K562 (cell line): ENCODE measurements around the gene NRP1. TPM values are rescaled to one million over a fixed set of nuclear protein-coding genes. Genes with fewer than 3 reads are reported as not detected.

ENCODE experiments used
- ATAC-seq: fragments of 200-7000 bp; cut with Tn5 transposase; 3 replicates; pipeline ENCODE4 v1.9.1; 2020; ENCODE audit warnings: moderate library complexity
- BruUV-seq: library from RNA; stranded (reverse); fragments of 400-500 nt; replicated peaks from 2 replicates; lab custom pipeline; 2021; lab: Mats Ljungman, UMichigan
- CTCF ChIA-PET: fragments of 300-600 bp; formaldehyde crosslinking; extraction: SDS; loops from one replicate; lab custom pipeline; 2021; ENCODE audit warnings: low intra/inter-chr PET ratio; lab: Yijun Ruan, JAX
- POLR2A ChIA-PET: fragments of 300-600, 350-650 bp; sonication (Branson Sonifier 250); formaldehyde crosslinking; extraction: SDS; loops from one replicate; lab custom pipeline; 2021; ENCODE audit warnings: antibody characterized with exemption, inconsistent platforms; lab: Yijun Ruan, JAX
- DNase-seq, 4 experiments: peaks; one replicate each; pipeline versions ENCODE4 v3.0.0 to v3.0.0-alpha.2; 2011 to 2018; ENCODE audit warnings: low spot score in 3 of 4, mixed read lengths in 3 of 4; ENCODE audit errors: extremely low read depth in 1 of 4
- FAIRE-seq: peaks from 2 replicates; lab custom pipeline; 2011; peaks lifted over from hg19 to GRCh38; lab: Jason Lieb, UNC
- H2AFZ ChIP-seq: 2 replicates; pipeline ENCODE4 v1.6.0; 2011; ENCODE audit warnings: low read depth, low read length, control low read depth, inconsistent platforms
- H3K27ac ChIP-seq: fragments of 200-600 bp; 3 replicates; pipeline ENCODE4 v1.8.0; 2011; ENCODE audit warnings: low read depth, mild to moderate bottlenecking, control low read depth, inconsistent platforms, low read length, moderate library complexity, mixed read lengths; ENCODE audit errors: extremely low read depth
- H3K27me3 ChIP-seq, 2 experiments: fragments of 300-600 bp in 1 of 2; 2 replicates in 1 of 2; 3 replicates in 1 of 2; pipeline versions ENCODE4 v1.6.0 to v1.8.0; 2011; ENCODE audit warnings: inconsistent platforms in 2 of 2, low read length in 2 of 2, mild to moderate bottlenecking in 1 of 2, mixed read lengths in 1 of 2, moderate library complexity in 1 of 2; ENCODE audit not compliant: control insufficient read depth in 2 of 2, insufficient read depth in 2 of 2
- H3K36me3 ChIP-seq: fragments of 300-600 bp; 3 replicates; pipeline ENCODE4 v1.8.0; 2011; ENCODE audit warnings: mild to moderate bottlenecking, low read length, inconsistent platforms; ENCODE audit not compliant: control insufficient read depth, insufficient read depth
- H3K4me1 ChIP-seq, 2 experiments: fragments of 200-600 bp in 1 of 2; replicated peaks in 1 of 2; 2 replicates in 1 of 2; 3 replicates in 1 of 2; pipeline versions ENCODE4 v1.5.1 to v1.8.0; 2011; ENCODE audit warnings: inconsistent platforms in 2 of 2, low read length in 2 of 2, mild to moderate bottlenecking in 1 of 2, mixed read lengths in 1 of 2, moderate library complexity in 1 of 2; ENCODE audit not compliant: control insufficient read depth in 2 of 2, insufficient read depth in 2 of 2
- H3K4me2 ChIP-seq: 2 replicates; pipeline ENCODE4 v1.6.1; 2011; ENCODE audit warnings: low read length, control low read depth, inconsistent platforms, mixed read lengths; ENCODE audit not compliant: insufficient read depth
- H3K4me3 ChIP-seq: fragments of 200-600 bp; sonication (generic), shearing (Covaris generic); 2 replicates; pipeline ENCODE4 v1.5.1; 2016; ENCODE audit warnings: control low read depth, inconsistent platforms
- H3K79me2 ChIP-seq: fragments of 200-600 bp; 3 replicates; pipeline ENCODE4 v1.8.0; 2011; ENCODE audit warnings: low read length, inconsistent platforms; ENCODE audit not compliant: control insufficient read depth, insufficient read depth
- H3K9ac ChIP-seq, 2 experiments: 2 replicates each; pipeline versions ENCODE4 v1.6.0 to v1.6.1; 2011; ENCODE audit warnings: low read depth in 2 of 2, low read length in 2 of 2, control low read depth in 1 of 2, inconsistent platforms in 1 of 2, mild to moderate bottlenecking in 1 of 2, mixed read lengths in 1 of 2; ENCODE audit not compliant: insufficient read depth in 1 of 2
- H3K9me1 ChIP-seq: one replicate; pipeline ENCODE4 v1.6.0; 2011; ENCODE audit warnings: inconsistent platforms, mild to moderate bottlenecking, low read length, moderate library complexity; ENCODE audit not compliant: control insufficient read depth, insufficient read depth
- H3K9me3 ChIP-seq: replicated peaks from 2 replicates; pipeline ENCODE4 v1.5.1; 2011; ENCODE audit warnings: low read depth, low read length, inconsistent platforms; ENCODE audit not compliant: control insufficient read depth, insufficient read depth
- H4K20me1 ChIP-seq: replicated peaks from 2 replicates; pipeline ENCODE4 v1.6.1; 2011; ENCODE audit warnings: low read length, inconsistent platforms, mixed read lengths; ENCODE audit not compliant: control insufficient read depth, insufficient read depth
- EGR1 ChIP-seq: fragments of 450-650 bp; conservative IDR thresholded peaks from 2 replicates; pipeline ENCODE4 v1.6.1; 2017; ENCODE audit warnings: mild to moderate bottlenecking
- FOXM1 ChIP-seq, 2 experiments: fragments of 450-650 bp in 1 of 2; sonication (generic) in 1 of 2; formaldehyde crosslinking in 1 of 2; IDR thresholded peaks; 2 replicates each; pipeline versions ENCODE4 v1.6.1 to v1.9.0; 2017 to 2022; ENCODE audit warnings: low read depth in 2 of 2, mild to moderate bottlenecking in 2 of 2, missing genetic modification reagents in 1 of 2, moderate library complexity in 1 of 2
- GATAD2B ChIP-seq: fragments of 450-650 bp; IDR thresholded peaks from 2 replicates; pipeline ENCODE4 v1.6.1; 2017; ENCODE audit warnings: mild to moderate bottlenecking, borderline replicate concordance
- MAFF ChIP-seq: IDR thresholded peaks from 2 replicates; pipeline ENCODE4 v1.6.1; 2012; ENCODE audit warnings: low read length, improper control_type of control experiment
- POLR2AphosphoS5 ChIP-seq: IDR thresholded peaks from 2 replicates; pipeline ENCODE4 v1.6.1; 2011; ENCODE audit warnings: mild to moderate bottlenecking, low read depth, low read length, moderate library complexity; ENCODE audit not compliant: control insufficient read depth, insufficient read depth
- SP2 ChIP-seq: IDR thresholded peaks from 2 replicates; pipeline ENCODE4 v1.6.1; 2011; ENCODE audit warnings: mild to moderate bottlenecking, low read depth, low read length, moderate library complexity; ENCODE audit not compliant: poor library complexity, severe bottlenecking; ENCODE audit errors: extremely low read depth
- STAG1 ChIP-seq: sonication (generic); formaldehyde crosslinking; IDR thresholded peaks from 2 replicates; pipeline ENCODE4 v1.5.0; 2020; ENCODE audit warnings: missing genetic modification reagents, borderline replicate concordance
- ZEB2 ChIP-seq: fragments of 450-650 bp; IDR thresholded peaks from 2 replicates; pipeline ENCODE4 v1.6.1; 2016
- ZNF140 ChIP-seq: fragments of 250-450 bp; sonication (Bioruptor Pico); IDR thresholded peaks from 2 replicates; pipeline ENCODE4 v1.8.0; 2021; ENCODE audit warnings: moderate library complexity, mild to moderate bottlenecking, inconsistent platforms
- ZNF589 ChIP-seq: fragments of 200-800 bp; sonication (Bioruptor generic); IDR thresholded peaks from 2 replicates; pipeline ENCODE4 v1.6.1; 2016; ENCODE audit warnings: low read depth, missing genetic modification characterization, missing compliant biosample characterization
- WGBS: fragments of 100-300 bp; shearing (Covaris generic); methylation state at CpG from one replicate; pipeline ENCODE4 v1.1.6; 2016; ENCODE audit warnings: low coverage, mixed read lengths; ENCODE audit not compliant: insufficient coverage; ENCODE audit errors: missing lambda C conversion rate; 5-methylcytosine and 5-hydroxymethylcytosine counted together
- in situ Hi-C: fragments of 300-500 bp; cut with MboI; formaldehyde crosslinking; loops from 4 replicates; pipeline ENCODE4 v1.15.0; 2018; ENCODE audit warnings: inconsistent platforms, mixed read lengths
- intact Hi-C: fragments of 100-400 bp; cut with micrococcal nuclease; formaldehyde crosslinking; loops from 2 replicates; pipeline ENCODE4 v1.14.2; 2022
- polyA plus RNA-seq, 8 experiments: library from polyadenylated mRNA; depleted of rRNA in 4 of 8; stranded (reverse) in 5 of 8; unstranded in 3 of 8; fragments of >200 nt; fragmentation: Nextera tagmentation in 2 of 8; fragmentation: Illumina TruSeq in 1 of 8; extraction: Ambion mirVana in 2 of 8; extraction: Trizol in 1 of 8; gene quantifications; 2 replicates each; pipeline versions ENCODE4 v1.2.1 to v1.2.3, GENCODE V29; 2011 to 2014; ENCODE audit warnings: inconsistent platforms in 1 of 8, missing spikeins in 1 of 8
- total RNA-seq, 7 experiments: library from RNA; depleted of rRNA in 6 of 7; stranded (reverse); fragments of >200 nt in 6 of 7; fragmentation: Illumina TruSeq in 2 of 7; extraction: Trizol in 2 of 7; gene quantifications; 2 replicates each; pipeline versions ENCODE4 v1.2.1 to v1.2.3, GENCODE V29; 2011 to 2021; ENCODE audit warnings: low replicate concordance in 1 of 7

Gene NRP1
- total and polyA plus RNA-seq, 9 of the 15 experiments (the other 6 are each of a cell fraction or from before 2014, with no cell fraction given): 0.01 to 0.38 (median 0.04) TPM; not detected in 5

GRCh38 chr10:33260403-33261149, 73.9 kb downstream of the NRP1 start:
- no TSS peak for BruUV-seq
- ChIA-PET CTCF (no interaction called here), POLR2A (interaction anchor here (0.6 kb wide), 2 partner anchors 11 to 1398 kb away, joined by 3 read pairs; no protein-coding TSS in a partner anchor)
- no peaks in the 10 kb centered on the region for H3K9me3 ChIP-seq
- peaks cover 0 to 4% of the 10 kb centered on the region in 2 experiments; a peak in 1 of 5 replicates for H3K27me3 ChIP-seq
- no peak overlapping the region for H3K27ac ChIP-seq
- H3K36me3 ChIP-seq: no peaks in the 10 kb centered on the region
- FAIRE-seq (no peak), ATAC-seq (no peak), DNase-seq (no peak)
- 2% methylated on average over 5 of the region's 5 CpGs for WGBS
- H3K4me2 ChIP-seq: no peak overlapping the region
- intact Hi-C loops (no loop called here), in situ Hi-C loops (no loop called here)
- no peaks in the 10 kb centered on the region for H3K79me2 ChIP-seq
- no peaks in the 10 kb centered on the region for H4K20me1 ChIP-seq
- H2AFZ ChIP-seq: no peak overlapping the region
- TF ChIP-seq FOXM1 (IDR thresholded peaks at IDR 0.05; ENCODE audit: low read depth): no peak
- TF ChIP-seq FOXM1 (CRISPR knock-in tag; IDR thresholded peaks at IDR 0.05; ENCODE audit: low read depth): no peak
- TF ChIP-seq ZNF140 (CRISPR knock-in tag): no peak
- TF ChIP-seq MAFF: no peak
- no peak for TF ChIP-seq STAG1 (CRISPR knock-in tag)
- TF ChIP-seq ZNF589: no peak
- TF ChIP-seq EGR1: no peak
- TF ChIP-seq GATAD2B: no peak
- no peak for TF ChIP-seq ZEB2
- no peak for TF ChIP-seq SP2
- TF ChIP-seq POLR2AphosphoS5: no peak
- H3K4me1 ChIP-seq: no peaks in the 10 kb centered on the region
- no peak overlapping the region for H3K4me3 ChIP-seq
- no peak overlapping the region for H3K9ac ChIP-seq
- no peaks in the 10 kb centered on the region for H3K9me1 ChIP-seq
